Skeletal muscle satellite cell (primary cell): ENCODE measurements around the gene NHSL2.

Experiments used
- H3K27me3 ChIP-seq: 2 replicates; pipeline ENCODE4 v1.7.0; 2013; ENCODE audit warnings: low read length; ENCODE audit not compliant: control insufficient read depth, insufficient read depth
- H3K36me3 ChIP-seq: 2 replicates; pipeline ENCODE4 v1.7.0; 2013; ENCODE audit warnings: mild to moderate bottlenecking, control low read depth, low read length; ENCODE audit not compliant: insufficient read depth
- H3K4me1 ChIP-seq: 2 replicates; pipeline ENCODE4 v1.7.0; 2013; ENCODE audit warnings: low read length; ENCODE audit not compliant: control insufficient read depth, insufficient read depth
- H3K4me2 ChIP-seq: 2 replicates; pipeline ENCODE4 v1.7.0; 2013; ENCODE audit warnings: mild to moderate bottlenecking, low read length
- H3K4me3 ChIP-seq: 2 replicates; pipeline ENCODE4 v1.7.0; 2013; ENCODE audit warnings: low read length
- H3K9ac ChIP-seq: 2 replicates; pipeline ENCODE4 v1.7.0; 2013; ENCODE audit warnings: mild to moderate bottlenecking, low read depth, low read length, moderate library complexity
- H3K9me3 ChIP-seq: replicated peaks from 2 replicates; pipeline ENCODE4 v1.7.0; 2013; ENCODE audit warnings: mild to moderate bottlenecking, control low read depth, low read length

NHSL2 gene

DNA sequence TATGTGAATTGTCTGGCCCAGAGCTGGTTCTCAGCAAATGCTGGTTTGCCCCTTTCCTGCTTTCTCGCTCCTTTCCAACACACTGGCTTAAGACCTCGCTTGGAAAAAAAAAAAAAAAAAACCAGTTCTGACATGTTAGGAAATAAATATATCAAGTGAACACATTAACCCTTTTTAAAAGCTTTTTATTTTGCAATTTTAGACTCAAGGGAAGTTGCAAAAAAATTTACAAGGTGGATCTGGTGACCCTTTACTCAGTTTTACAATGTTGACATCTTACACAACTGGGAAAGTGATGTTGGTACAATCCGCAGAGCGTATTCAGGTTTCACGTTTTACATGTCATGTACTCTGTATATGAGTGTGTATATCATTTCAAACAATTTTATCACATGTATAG, 121.0 kb downstream of the NHSL2 start:
- no peaks in the 10 kb centered on the region for H3K9me3 ChIP-seq
- H3K4me3 ChIP-seq: no peak overlapping the region
- peaks cover 29% of the 10 kb centered on the region for H3K4me1 ChIP-seq
- no peak overlapping the region for H3K9ac ChIP-seq
- peaks cover 23% of the 10 kb centered on the region for H3K27me3 ChIP-seq
- no peaks in the 10 kb centered on the region for H3K36me3 ChIP-seq
- H3K4me2 ChIP-seq: no peak overlapping the region

- Histone ChIP-seq H3K27me3 (peaks cover 37% of the 10 kb centered on the region), H3K4me3 (no peak overlapping the region), H3K9me3 (no peaks in the 10 kb centered on the region), H3K4me1 (peaks cover 3% of the 10 kb centered on the region), H3K4me2 (no peak overlapping the region), H3K9ac (no peak overlapping the region), H3K36me3 (no peaks in the 10 kb centered on the region)
Observed at GRCh38 chrX:72037601-72038000, 127.0 kb downstream of the NHSL2 start.

- Histone ChIP-seq H3K9me3 (no peaks in the 10 kb centered on the region), H3K4me3 (no peak overlapping the region), H3K36me3 (no peaks in the 10 kb centered on the region), H3K4me1 (peaks cover 3% of the 10 kb centered on the region), H3K27me3 (peaks cover 40% of the 10 kb centered on the region), H3K4me2 (no peak overlapping the region), H3K9ac (no peak overlapping the region)
Observed at GRCh38 chrX:72038016-72038415, 127.4 kb downstream of the NHSL2 start.

DNA sequence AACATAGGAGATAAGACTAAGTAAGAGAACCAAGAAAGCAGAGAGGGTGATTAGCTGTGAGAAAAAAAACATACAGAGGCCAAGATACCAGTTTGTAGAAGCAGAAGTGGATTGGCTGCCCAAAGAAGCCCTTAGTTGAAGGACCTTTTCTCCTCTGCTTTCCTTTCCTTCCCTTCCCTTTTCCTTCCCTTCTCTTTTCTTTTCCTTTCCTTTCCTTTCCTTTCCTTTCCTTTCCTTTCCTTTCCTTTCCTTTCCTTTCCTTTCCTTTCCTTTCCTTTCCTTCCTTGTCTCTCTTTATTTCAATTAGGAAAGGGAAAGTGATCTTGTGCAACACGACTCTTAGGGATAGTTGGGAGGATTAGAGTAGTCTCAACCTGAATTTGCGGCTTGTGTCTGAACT, 128.2 kb downstream of the NHSL2 start:
- Histone ChIP-seq H3K4me3 (no peak overlapping the region), H3K9me3 (no peaks in the 10 kb centered on the region), H3K4me2 (no peak overlapping the region), H3K27me3 (peaks cover 44% of the 10 kb centered on the region), H3K36me3 (no peaks in the 10 kb centered on the region), H3K9ac (no peak overlapping the region), H3K4me1 (peaks cover 3% of the 10 kb centered on the region)

DNA sequence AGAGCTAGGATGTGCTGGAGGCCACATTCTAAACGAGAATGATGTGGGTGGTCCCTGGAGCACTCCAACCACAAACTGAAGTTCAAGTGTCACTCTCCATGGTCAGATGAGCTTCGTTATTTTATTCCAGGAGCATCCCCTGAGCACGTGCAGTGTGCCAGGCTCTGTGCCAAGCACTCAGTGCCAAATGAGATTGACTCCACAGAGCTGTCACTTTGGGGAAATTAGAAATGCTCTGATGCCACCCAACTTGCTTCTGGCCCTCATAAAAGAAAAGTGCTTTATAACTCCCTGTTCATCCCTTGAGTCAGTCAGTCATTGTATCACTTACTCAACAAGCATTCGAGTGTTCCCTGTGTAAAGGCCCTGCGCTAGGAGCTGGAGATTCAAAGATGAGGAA, 129.9 kb downstream of the NHSL2 start:
- Histone ChIP-seq H3K4me2 (no peak overlapping the region), H3K9ac (no peak overlapping the region), H3K4me3 (no peak overlapping the region), H3K9me3 (no peaks in the 10 kb centered on the region), H3K27me3 (peaks cover 54% of the 10 kb centered on the region), H3K4me1 (peaks cover 3% of the 10 kb centered on the region), H3K36me3 (no peaks in the 10 kb centered on the region)

GRCh38 chrX:72041176-72041575, 130.5 kb downstream of the NHSL2 start:
- Histone ChIP-seq H3K9ac (no peak overlapping the region), H3K4me2 (no peak overlapping the region), H3K4me1 (peaks cover 3% of the 10 kb centered on the region), H3K36me3 (no peaks in the 10 kb centered on the region), H3K9me3 (no peaks in the 10 kb centered on the region), H3K4me3 (no peak overlapping the region), H3K27me3 (peaks cover 61% of the 10 kb centered on the region)

DNA sequence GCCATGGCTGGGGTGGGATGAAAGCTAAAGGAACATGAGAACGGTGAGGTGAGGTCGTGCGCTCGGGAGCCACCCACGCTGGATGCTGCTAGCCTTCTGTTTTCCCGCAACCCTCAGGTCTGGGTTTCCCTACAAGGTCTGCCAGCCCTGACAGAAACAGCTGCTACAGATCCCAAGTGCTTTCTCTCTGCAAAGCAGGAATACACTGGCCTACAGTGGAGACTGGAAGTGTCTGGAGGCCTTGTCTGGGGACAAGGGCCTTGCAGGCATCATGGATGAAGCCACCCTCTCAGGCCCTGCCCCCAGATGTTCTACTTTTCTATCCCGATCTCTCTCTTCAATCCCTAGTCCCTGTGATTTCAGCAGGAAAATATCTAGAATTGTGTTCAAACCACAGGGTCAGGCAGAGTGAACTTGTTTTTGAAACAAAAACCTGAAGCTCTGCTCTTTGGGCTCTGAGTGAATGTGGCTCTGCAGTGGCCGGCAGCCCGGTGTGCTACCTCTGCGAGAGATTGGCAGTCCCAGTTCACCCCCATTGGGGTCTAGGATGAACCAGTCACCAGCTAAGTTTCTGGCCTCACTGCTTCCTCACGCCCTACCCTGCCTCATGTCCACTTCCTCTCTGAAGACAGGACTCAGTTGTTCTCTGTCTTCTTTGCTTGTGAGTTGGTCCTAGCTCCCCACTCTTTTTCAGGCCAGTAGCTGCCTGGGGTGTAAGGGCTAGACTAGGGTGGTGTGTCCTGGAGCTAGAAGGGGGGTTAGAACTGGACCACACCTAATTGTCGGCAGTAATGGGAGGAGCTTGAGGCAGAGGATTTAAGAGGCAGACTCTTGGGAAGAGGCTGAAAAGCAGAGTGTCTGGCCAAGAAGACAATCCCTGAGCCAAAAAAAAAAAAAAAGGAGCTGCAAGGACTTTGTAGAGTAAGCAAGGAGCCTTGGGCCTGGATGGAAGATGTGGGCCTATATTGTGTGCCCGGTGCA, 131.5 kb downstream of the NHSL2 start:
- no peak overlapping the region for H3K4me3 ChIP-seq
- H3K4me1 ChIP-seq: peaks cover 3% of the 10 kb centered on the region
- no peaks in the 10 kb centered on the region for H3K9me3 ChIP-seq
- peaks cover 68% of the 10 kb centered on the region for H3K27me3 ChIP-seq
- H3K9ac ChIP-seq: no peak overlapping the region
- no peaks in the 10 kb centered on the region for H3K36me3 ChIP-seq
- H3K4me2 ChIP-seq: no peak overlapping the region

GRCh38 chrX:72042852-72043248, 132.2 kb downstream of the NHSL2 start:
- peaks cover 3% of the 10 kb centered on the region for H3K4me1 ChIP-seq
- no peak overlapping the region for H3K9ac ChIP-seq
- H3K36me3 ChIP-seq: no peaks in the 10 kb centered on the region
- H3K9me3 ChIP-seq: no peaks in the 10 kb centered on the region
- peaks cover 68% of the 10 kb centered on the region for H3K27me3 ChIP-seq
- no peak overlapping the region for H3K4me3 ChIP-seq
- H3K4me2 ChIP-seq: no peak overlapping the region

DNA sequence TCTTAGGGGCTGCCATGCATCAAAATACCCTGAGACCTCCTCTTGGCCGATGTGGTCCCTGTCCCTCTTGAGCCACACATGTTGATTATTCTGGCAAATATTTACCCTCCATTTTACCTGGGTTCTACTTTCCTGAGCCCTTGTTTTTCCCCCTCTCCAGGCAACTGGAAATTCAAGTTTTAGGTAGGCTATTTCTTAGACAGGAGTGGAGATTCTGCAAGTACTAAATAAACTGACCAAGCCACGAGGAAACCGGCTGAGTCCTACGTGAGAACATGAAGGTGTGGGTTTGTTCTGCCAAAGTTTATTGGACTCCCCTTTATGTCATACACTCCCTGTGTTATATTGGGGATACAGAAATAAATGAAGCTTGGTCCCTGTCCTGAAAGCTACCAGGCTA, 133.0 kb downstream of the NHSL2 start:
- Histone ChIP-seq H3K9me3 (no peaks in the 10 kb centered on the region), H3K4me1 (peaks cover 3% of the 10 kb centered on the region), H3K4me2 (no peak overlapping the region), H3K36me3 (no peaks in the 10 kb centered on the region), H3K9ac (no peak overlapping the region), H3K4me3 (no peak overlapping the region), H3K27me3 (peaks cover 71% of the 10 kb centered on the region)

DNA sequence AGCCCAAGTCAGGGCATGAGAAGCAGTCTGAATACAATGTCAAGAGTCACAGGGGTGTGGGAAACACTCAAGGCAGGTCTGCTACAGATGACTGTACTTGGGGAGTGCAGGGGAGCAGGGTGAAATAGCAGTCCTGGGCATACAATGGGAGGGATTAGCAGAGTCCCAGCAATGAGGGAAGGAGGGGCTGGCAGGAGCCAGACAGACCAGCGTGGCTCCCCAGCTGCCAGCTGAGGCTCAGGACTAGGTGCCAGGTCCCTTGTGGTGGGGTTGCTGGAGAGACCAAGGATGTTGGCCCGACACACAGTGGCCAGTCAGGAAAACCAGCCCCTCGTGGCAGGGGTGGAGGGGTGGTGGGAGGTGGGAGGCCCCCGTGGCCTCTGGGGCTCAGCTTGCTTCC, 134.5 kb downstream of the NHSL2 start:
- Histone ChIP-seq H3K4me2 (no peak overlapping the region), H3K4me1 (peaks cover 3% of the 10 kb centered on the region), H3K36me3 (no peaks in the 10 kb centered on the region), H3K27me3 (peaks cover 68% of the 10 kb centered on the region), H3K9me3 (no peaks in the 10 kb centered on the region), H3K9ac (no peak overlapping the region), H3K4me3 (no peak overlapping the region)

DNA sequence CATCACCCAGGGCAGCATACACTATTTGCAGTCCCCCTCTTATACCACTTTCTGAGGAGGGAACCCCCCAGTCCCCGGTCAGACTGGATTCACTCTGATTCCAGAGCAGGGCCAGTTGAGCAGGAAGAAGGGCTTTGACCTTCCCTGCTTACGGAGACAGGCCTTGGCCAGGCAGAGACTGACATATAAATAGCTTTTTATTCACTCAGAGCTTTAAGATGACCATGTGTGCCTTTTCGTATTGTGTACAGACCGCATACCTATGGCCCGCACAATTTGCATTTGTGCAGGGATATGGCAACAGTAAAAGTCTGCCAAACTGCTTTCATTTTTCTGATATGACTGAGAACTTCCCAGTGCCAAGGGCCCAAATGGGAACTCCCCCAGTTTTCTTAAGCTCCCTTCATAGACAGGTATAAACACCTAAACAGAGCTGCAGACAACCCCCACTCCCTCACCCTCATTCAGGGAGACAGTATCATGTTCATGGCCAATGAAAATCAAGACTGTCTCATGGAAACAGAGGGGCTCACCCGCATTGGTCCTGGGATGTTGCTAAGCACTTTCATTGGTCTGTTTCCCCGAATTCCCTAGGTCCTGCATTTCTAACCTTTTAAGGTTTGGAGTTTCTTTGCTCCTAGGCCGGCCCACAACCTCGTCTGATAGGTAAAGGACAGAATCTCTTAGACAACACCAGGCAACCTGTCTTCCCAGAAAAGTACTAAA, 135.1 kb downstream of the NHSL2 start:
- Histone ChIP-seq H3K9me3 (no peaks in the 10 kb centered on the region), H3K9ac (no peak overlapping the region), H3K4me3 (no peak overlapping the region), H3K27me3 (peaks cover 62% of the 10 kb centered on the region), H3K4me1 (peaks cover 3% of the 10 kb centered on the region), H3K4me2 (no peak overlapping the region), H3K36me3 (no peaks in the 10 kb centered on the region)
